Esophagus squamous epithelium (tissue), 5 donors: ENCODE measurements around the gene LAD1. TPM values are rescaled to one million over a fixed set of nuclear protein-coding genes. Genes with fewer than 3 reads are reported as not detected.

Experiments
- DNase-seq: peaks from one replicate; lab custom pipeline; 2025; lab: John Stamatoyannopoulos, UW
- H3K27ac ChIP-seq, 4 donors: fragments of 200-600 bp; sonication (generic); one replicate each; pipeline ENCODE4 v1.5.1; 2016 to 2019; ENCODE audit warnings: mild to moderate bottlenecking in 1 of 4
- H3K27me3 ChIP-seq, 4 donors: fragments of 200-600 bp; sonication (generic); 1 replicate in 3 of 4; 2 replicates in 1 of 4; pipeline versions ENCODE4 v1.5.1 to v1.6.0; 2017 to 2021; ENCODE audit warnings: antibody characterized with exemption in 1 of 4
- H3K36me3 ChIP-seq, 3 donors: fragments of 200-600 bp; sonication (generic); one replicate each; pipeline ENCODE4 v1.5.1; 2016 to 2019
- H3K4me1 ChIP-seq, 3 donors: fragments of 200-600 bp; sonication (generic); one replicate each; pipeline ENCODE4 v1.5.1; 2017 to 2019
- H3K4me3 ChIP-seq, 4 donors: fragments of 200-600 bp; sonication (generic); 1 replicate in 3 of 4; 2 replicates in 1 of 4; pipeline ENCODE4 v1.5.1; 2016 to 2019; ENCODE audit warnings: mild to moderate bottlenecking in 2 of 4, moderate library complexity in 1 of 4
- H3K9me3 ChIP-seq, 3 donors: fragments of 200-600 bp; sonication (generic); one replicate each; pipeline ENCODE4 v1.5.1; 2016 to 2019
- POLR2A ChIP-seq, 4 donors: fragments of 450-650 bp; IDR thresholded peaks; one replicate each; pipeline ENCODE4 v1.6.1; 2017; ENCODE audit warnings: antibody characterized with exemption in 4 of 4, mild to moderate bottlenecking in 4 of 4, moderate library complexity in 3 of 4
- WGBS, 2 donors: methylation state at CpG; one replicate each; pipeline ENCODE4 v1.1.5; 2018; 5-methylcytosine and 5-hydroxymethylcytosine counted together
- intact Hi-C: fragments of 100-400 bp; cut with DNase I; formaldehyde crosslinking; loops from one replicate; pipeline ENCODE4 v1.15.0; 2022
- total RNA-seq, 4 donors: library from RNA; depleted of rRNA; stranded (reverse); fragments of >200 nt; gene quantifications; one replicate each; pipeline ENCODE4 v1.1.0, GENCODE V29; 2016
- TF ChIP-seq, protein P1 (sequence below), 6 experiments: fragments of 450-650 bp in 4 of 6; fragments of 200-600 bp in 2 of 6; sonication (generic) in 2 of 6; IDR thresholded peaks; one replicate each; pipeline ENCODE4 v1.5.1; 2016 to 2019; ENCODE audit warnings: antibody characterized with exemption in 6 of 6, mild to moderate bottlenecking in 4 of 6, moderate library complexity in 4 of 6
- donor health status: DM: yes; HTN: yes; CAD: no.

Gene LAD1
- total RNA-seq, 4 donors from 2014 or later: 242 to 377 (median 320) TPM

DNA sequence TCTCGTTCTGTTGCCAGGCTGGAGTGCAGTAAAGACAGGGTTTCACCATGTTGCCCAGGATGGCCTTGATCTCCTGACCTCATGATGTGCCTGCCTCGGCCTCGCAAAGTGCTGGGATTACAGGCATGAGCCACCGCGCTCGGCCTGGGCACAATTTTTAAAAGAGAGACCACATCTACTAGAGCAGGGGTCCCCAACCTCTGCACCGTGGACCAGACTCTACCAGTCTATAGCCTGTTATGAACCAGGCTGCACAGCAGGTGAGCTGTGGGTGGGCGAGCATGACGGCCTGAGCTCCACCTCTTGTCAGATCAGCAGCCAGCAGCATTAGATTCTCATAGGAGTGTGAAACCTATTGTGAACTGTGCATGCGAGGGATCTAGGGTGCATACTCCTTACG is 42.4 kb downstream of the LAD1 start:
- TF ChIP-seq POLR2A (IDR thresholded peaks at IDR 0.05): no peak
- intact Hi-C loops: no loop called here
- Histone ChIP-seq H3K36me3 (no peaks in the 10 kb centered on the region), H3K27me3 (peaks cover 0 to 17% (median 0%) of the 10 kb centered on the region in 4 donors), H3K27ac (no peak overlapping the region), H3K4me1 (peaks cover 27 to 51% (median 37%) of the 10 kb centered on the region in 3 donors), H3K9me3 (no peaks in the 10 kb centered on the region), H3K4me3 (no peak overlapping the region)
- WGBS, 2 donors: 83 to 100% methylated on average over 1 to 2 of the region's 11 CpGs
- no peak for DNase-seq

DNA sequence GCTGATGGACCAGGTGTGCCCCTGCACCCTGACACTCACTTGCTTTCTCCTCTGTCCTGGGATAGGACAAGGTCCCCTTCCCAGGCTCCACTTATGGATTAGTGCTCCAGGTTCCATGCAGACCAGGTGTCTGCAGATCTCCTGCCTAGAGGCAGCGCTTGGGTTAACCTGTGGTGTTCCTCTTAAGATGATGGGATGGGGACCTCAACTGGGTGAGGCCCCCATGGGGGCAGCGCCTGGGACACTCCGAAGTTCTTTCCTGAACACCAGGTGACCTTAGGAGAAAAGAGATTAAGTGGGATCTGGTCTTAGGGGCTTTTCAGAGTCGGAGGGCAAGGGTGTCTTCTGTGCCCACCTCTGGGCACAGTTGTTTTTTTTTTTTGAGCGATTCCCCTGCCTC is 42.9 kb downstream of the LAD1 start:
- H3K27ac ChIP-seq: no peak overlapping the region
- H3K27me3 ChIP-seq: peaks cover 0 to 14% (median 0%) of the 10 kb centered on the region in 4 donors
- peaks cover 27 to 47% (median 37%) of the 10 kb centered on the region in 3 donors for H3K4me1 ChIP-seq
- intact Hi-C loops: no loop called here
- H3K9me3 ChIP-seq: no peaks in the 10 kb centered on the region
- DNase-seq: no peak
- WGBS, 2 donors: 81% methylated on average over 3 of the region's 5 CpGs; no CpG with 5 or more reads in 1 of the 2 donors
- no peaks in the 10 kb centered on the region for H3K36me3 ChIP-seq
- H3K4me3 ChIP-seq: no peak overlapping the region
- TF ChIP-seq, protein P1, sequence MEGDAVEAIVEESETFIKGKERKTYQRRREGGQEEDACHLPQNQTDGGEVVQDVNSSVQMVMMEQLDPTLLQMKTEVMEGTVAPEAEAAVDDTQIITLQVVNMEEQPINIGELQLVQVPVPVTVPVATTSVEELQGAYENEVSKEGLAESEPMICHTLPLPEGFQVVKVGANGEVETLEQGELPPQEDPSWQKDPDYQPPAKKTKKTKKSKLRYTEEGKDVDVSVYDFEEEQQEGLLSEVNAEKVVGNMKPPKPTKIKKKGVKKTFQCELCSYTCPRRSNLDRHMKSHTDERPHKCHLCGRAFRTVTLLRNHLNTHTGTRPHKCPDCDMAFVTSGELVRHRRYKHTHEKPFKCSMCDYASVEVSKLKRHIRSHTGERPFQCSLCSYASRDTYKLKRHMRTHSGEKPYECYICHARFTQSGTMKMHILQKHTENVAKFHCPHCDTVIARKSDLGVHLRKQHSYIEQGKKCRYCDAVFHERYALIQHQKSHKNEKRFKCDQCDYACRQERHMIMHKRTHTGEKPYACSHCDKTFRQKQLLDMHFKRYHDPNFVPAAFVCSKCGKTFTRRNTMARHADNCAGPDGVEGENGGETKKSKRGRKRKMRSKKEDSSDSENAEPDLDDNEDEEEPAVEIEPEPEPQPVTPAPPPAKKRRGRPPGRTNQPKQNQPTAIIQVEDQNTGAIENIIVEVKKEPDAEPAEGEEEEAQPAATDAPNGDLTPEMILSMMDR (IDR thresholded peaks at IDR 0.05): no peak
- TF ChIP-seq POLR2A (IDR thresholded peaks at IDR 0.05): no peak

DNA sequence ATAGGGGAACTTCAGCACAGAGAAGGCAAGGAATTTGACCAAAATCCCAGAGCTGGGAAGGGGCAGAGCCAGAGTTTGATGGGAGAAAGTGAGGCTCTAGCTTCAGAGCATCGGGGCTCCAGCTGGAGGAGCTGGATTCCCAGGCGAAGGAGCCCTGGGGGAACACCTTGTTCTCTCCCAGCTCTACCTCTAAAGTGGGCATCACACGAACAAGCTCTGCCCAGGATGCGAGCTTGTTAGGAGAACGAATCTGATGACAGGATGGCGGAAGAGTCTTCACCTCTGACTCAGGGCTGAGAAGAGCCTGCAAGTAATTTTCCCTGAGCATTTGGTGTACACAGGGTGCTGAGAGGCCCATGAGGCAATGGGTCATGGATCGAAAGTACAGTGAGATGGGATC is 43.7 kb downstream of the LAD1 start:
- WGBS, 2 donors: 59 to 76% methylated on average over 6 of the region's 7 CpGs
- peak overlapping the region; percentile 61 to 74 (median 72) for H3K27ac ChIP-seq
- H3K9me3 ChIP-seq: no peaks in the 10 kb centered on the region

DNA sequence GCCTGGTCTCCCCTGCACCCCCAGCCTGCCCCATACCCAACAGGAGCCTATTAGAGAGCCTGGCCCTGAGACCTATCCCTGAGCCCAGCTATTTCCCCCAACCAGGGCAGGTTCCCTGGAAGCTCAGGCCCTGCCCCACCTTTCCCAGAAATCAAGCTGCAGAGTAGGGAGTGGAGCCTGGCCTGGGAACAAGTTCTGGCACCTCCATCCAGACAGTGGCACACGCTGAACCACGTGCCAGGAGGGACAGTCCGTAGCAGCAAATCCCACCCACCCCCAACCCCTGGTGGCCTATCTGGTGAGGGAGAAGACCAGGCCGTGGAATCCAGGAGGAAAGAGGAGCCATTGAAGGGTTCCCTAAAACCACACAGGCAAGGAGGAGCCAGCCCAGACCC is 44.2 kb downstream of the LAD1 start:
- no peak for DNase-seq
- Histone ChIP-seq H3K27me3 (peaks cover 0 to 13% (median 0%) of the 10 kb centered on the region in 4 donors), H3K27ac (peak overlapping the region; percentile 61 to 74 (median 72))

More for the DNA sequence above, 43.7 kb downstream of the LAD1 start:
- H3K4me1 ChIP-seq: peaks cover 27 to 53% (median 37%) of the 10 kb centered on the region in 3 donors
- intact Hi-C loops: no loop called here
- DNase-seq: no peak
- peaks cover 0 to 13% (median 0%) of the 10 kb centered on the region in 4 donors for H3K27me3 ChIP-seq
- H3K4me3 ChIP-seq: no peak overlapping the region
- no peaks in the 10 kb centered on the region for H3K36me3 ChIP-seq
- TF ChIP-seq, protein P1 (IDR thresholded peaks at IDR 0.05): no peak
- no peak for TF ChIP-seq POLR2A (IDR thresholded peaks at IDR 0.05)

DNA sequence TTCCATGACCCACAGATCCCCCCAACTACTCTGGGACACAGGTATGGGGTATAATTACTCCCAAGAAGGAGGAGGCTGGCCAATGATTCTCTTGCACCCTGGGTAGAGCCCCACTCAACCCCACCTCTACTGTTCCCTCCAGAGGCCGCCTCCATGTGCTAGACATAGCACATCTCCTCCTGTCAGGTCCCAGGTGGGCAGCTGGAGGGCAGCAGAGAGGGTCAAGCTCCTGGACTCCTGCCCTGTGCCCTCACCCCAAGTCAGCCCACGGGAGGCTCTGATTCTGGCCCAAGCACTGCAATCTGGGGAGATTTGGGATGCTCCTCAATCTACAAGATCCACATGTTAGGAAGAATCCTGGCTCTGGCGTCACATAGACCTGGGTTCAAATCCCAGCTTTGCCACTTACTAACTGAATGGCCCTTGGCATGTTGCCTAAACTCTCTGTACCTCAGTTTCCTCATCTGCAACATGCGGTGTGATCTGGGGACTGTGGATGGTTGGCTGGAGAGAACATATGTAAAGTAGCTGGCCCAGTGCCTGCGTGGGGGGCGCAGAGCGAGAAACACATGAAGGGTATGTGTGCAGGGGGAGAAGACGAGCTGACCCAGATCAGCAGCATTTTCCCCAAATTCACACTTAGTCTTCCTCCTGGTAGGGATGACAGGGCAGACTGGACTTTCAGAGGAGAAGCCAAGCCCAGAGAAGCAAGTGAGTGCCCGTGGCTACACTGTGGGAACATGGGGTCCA is 44.8 kb downstream of the LAD1 start:
- peaks cover 27 to 58% (median 37%) of the 10 kb centered on the region in 3 donors for H3K4me1 ChIP-seq
- TF ChIP-seq POLR2A (IDR thresholded peaks at IDR 0.05): no peak
- TF ChIP-seq, protein P1 (IDR thresholded peaks at IDR 0.05): no peak
- 80 to 91% methylated on average over 7 of the region's 9 CpGs for WGBS, 2 donors
- intact Hi-C loops: no loop called here
- DNase-seq: no peak
- no peak overlapping the region for H3K4me3 ChIP-seq
- no peaks in the 10 kb centered on the region for H3K9me3 ChIP-seq
- peaks cover 0 to 13% (median 0%) of the 10 kb centered on the region in 4 donors for H3K27me3 ChIP-seq
- H3K36me3 ChIP-seq: no peaks in the 10 kb centered on the region
- H3K27ac ChIP-seq: peak overlapping the region; percentile 61 to 74 (median 72)

More for the DNA sequence above, 44.2 kb downstream of the LAD1 start:
- Histone ChIP-seq H3K4me3 (no peak overlapping the region), H3K9me3 (no peaks in the 10 kb centered on the region), H3K36me3 (no peaks in the 10 kb centered on the region), H3K4me1 (peaks cover 27 to 58% (median 37%) of the 10 kb centered on the region in 3 donors)
- WGBS, 2 donors: 29 to 37% methylated on average over 1 to 3 of the region's 4 CpGs
- TF ChIP-seq, protein P1 (IDR thresholded peaks at IDR 0.05): no peak
- no peak for TF ChIP-seq POLR2A (IDR thresholded peaks at IDR 0.05)
- intact Hi-C loops: no loop called here
